Mammary epithelial cell (primary cell): Measurements from ENCODE around the gene SIRT6.

Source experiments
- EZH2 ChIP-seq: IDR thresholded peaks from 2 replicates; pipeline ENCODE4 v1.6.1; 2012; ENCODE audit warnings: low read length, inconsistent platforms, borderline replicate concordance
- TF ChIP-seq, protein P1 (sequence below), 2 donors: IDR thresholded peaks in 1 of 2; conservative IDR thresholded peaks in 1 of 2; 2 replicates each; pipeline ENCODE4 v1.5.1; 2011 to 2012; ENCODE audit warnings: inconsistent platforms in 2 of 2, low read length in 2 of 2, mild to moderate bottlenecking in 2 of 2, control low read depth in 1 of 2, low read depth in 1 of 2; ENCODE audit not compliant: insufficient read depth in 1 of 2; ENCODE audit errors: extremely low read depth in 1 of 2

DNA sequence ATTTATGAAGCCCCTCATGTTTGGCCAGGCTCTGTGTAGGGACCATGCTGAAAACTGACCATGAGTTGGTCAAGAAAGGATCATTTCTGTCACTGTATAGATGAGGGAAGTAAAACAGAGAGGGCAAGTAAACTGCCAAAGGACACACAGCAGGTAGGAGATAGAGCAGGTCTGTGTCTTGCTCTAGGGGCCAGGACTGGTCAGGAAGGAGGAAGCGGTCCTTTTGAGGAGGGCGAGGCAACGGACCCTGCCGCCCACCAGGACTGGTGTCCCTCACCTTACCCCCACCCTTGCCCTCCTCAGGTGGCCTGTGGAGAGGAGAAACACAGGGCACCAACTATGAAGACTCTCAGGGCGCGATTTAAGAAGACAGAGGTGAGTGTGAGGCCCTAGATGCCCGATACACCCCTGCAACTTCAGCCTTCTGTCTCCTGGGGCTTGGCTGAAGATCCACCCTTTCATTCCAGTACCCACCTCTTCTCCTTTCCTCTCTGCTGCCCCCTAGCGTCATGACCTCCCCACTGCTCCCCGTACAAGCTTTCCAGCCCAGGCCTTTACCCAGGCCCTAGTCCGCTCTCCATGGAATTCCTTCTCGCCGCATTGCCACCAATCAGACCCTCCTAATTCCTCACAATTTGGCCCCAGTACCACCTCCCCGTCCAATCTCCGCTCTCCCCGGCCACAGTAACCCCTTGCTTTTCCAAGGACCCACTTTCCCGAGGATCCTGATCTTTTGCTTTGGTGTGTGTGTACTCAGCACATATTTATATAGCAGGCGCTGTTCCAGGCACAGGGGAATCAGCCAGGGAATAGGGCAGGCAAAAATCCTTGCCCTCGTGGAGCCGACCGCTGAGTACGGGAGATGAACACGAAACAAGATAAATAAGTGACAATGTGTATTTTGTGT is 4.0 kb upstream of the SIRT6 start:
- TF ChIP-seq, protein P1, sequence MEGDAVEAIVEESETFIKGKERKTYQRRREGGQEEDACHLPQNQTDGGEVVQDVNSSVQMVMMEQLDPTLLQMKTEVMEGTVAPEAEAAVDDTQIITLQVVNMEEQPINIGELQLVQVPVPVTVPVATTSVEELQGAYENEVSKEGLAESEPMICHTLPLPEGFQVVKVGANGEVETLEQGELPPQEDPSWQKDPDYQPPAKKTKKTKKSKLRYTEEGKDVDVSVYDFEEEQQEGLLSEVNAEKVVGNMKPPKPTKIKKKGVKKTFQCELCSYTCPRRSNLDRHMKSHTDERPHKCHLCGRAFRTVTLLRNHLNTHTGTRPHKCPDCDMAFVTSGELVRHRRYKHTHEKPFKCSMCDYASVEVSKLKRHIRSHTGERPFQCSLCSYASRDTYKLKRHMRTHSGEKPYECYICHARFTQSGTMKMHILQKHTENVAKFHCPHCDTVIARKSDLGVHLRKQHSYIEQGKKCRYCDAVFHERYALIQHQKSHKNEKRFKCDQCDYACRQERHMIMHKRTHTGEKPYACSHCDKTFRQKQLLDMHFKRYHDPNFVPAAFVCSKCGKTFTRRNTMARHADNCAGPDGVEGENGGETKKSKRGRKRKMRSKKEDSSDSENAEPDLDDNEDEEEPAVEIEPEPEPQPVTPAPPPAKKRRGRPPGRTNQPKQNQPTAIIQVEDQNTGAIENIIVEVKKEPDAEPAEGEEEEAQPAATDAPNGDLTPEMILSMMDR (conservative IDR thresholded peaks at IDR 0.05 in 1 of 2, IDR thresholded peaks at IDR 0.05 in 1 of 2; ENCODE audit: extremely low read depth in 1 of 2, insufficient read depth in 1 of 2, low read depth in 1 of 2, low read length in 2 of 2) = peak; percentile 83 to 89
- TF ChIP-seq EZH2 = no peak
